ENCODE results near the gene RAB33A. TPM values are rescaled to one million over a fixed set of nuclear protein-coding genes. Genes with fewer than 3 reads are reported as not detected.
"Not testable (repeated sequence)": the region's sequence is repeated elsewhere in the genome, so short reads cannot be mapped to it uniquely, and the experiment has no call there.

The RAB33A gene
- total RNA-seq, 2 experiments from 2014 or later: 28.2 to 28.8 TPM

DNA sequence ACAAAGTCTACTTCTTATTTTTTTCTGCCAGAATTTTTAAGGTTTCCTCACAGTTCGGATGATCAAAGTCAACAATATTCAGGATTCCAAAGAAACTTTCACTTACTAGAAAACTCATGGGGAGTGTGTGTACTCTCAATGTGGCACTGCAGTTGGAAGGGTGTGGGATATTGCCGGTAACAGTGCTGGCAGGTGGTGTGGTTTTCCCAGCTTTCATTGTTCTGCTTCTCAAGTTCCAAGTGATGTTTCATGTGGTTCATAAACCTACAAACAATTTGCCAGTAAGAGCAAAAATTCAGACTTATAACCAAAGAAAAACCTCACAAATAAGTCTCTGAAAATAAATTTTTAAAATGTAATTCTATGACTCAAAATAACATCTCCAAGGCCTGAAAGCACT, 57.1 kb downstream of the RAB33A start:
- ChIA-PET POLR2A (no interaction called here), CTCF (no interaction called here)
- ATAC-seq: no peak
- peaks cover 11% of the 10 kb centered on the region for H3K36me3 Mint-ChIP-seq (ENCODE audit: low read depth)
- H3K27ac Mint-ChIP-seq: no peak overlapping the region
- H3K9me3 Mint-ChIP-seq: no peaks in the 10 kb centered on the region
- DNase-seq: no peak
- H3K4me1 Mint-ChIP-seq (ENCODE audit: low read depth): no peaks in the 10 kb centered on the region
- TF ChIP-seq, protein P1, sequence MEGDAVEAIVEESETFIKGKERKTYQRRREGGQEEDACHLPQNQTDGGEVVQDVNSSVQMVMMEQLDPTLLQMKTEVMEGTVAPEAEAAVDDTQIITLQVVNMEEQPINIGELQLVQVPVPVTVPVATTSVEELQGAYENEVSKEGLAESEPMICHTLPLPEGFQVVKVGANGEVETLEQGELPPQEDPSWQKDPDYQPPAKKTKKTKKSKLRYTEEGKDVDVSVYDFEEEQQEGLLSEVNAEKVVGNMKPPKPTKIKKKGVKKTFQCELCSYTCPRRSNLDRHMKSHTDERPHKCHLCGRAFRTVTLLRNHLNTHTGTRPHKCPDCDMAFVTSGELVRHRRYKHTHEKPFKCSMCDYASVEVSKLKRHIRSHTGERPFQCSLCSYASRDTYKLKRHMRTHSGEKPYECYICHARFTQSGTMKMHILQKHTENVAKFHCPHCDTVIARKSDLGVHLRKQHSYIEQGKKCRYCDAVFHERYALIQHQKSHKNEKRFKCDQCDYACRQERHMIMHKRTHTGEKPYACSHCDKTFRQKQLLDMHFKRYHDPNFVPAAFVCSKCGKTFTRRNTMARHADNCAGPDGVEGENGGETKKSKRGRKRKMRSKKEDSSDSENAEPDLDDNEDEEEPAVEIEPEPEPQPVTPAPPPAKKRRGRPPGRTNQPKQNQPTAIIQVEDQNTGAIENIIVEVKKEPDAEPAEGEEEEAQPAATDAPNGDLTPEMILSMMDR (IDR thresholded peaks at IDR 0.05): no peak
- intact Hi-C loops (cut with micrococcal nuclease): no loop called here
- H3K27me3 Mint-ChIP-seq: no peaks in the 10 kb centered on the region
- no peak overlapping the region for H3K4me3 Mint-ChIP-seq

DNA sequence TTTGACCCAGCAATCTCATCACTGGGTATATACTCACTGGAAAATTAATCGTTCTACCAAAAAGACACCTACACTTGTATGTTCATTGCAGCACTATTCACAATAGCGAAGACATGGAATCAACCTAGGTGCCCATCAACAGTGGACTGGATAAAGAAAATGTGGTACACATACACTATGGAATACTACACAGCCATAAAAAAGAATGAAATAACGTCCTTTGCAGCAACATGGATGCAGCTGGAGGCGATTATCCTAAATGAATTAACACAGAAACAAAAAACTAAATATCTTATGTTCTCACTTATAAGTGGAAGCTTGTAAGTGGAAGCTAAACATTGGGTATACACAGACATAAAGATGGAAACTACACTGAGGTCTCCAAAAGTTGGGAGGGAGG, 59.4 kb downstream of the RAB33A start:
- CTCF ChIA-PET; H3K9me3 Mint-ChIP-seq; POLR2A ChIA-PET; ATAC-seq; H3K27ac Mint-ChIP-seq; H3K4me1 Mint-ChIP-seq (ENCODE audit: low read depth); H3K4me3 Mint-ChIP-seq; DNase-seq; intact Hi-C loops (cut with micrococcal nuclease); H3K27me3 Mint-ChIP-seq: not testable (repeated sequence)
- peaks cover 17% of the 10 kb centered on the region for H3K36me3 Mint-ChIP-seq (ENCODE audit: low read depth)

Other genes starting within 250 kb of the RAB33A start
- 1 to 10 TPM; 7.1 to 9.9 TPM for gene BCORL1, start 189.3 kb upstream of the RAB33A start, total RNA-seq
- gene ELF4, start 61.5 kb upstream of the RAB33A start, total RNA-seq: 10 to 100 TPM; 17.5 TPM
- 10 to 100 TPM; 51.5 to 54.3 TPM for gene AIFM1, start 6.1 kb upstream of the RAB33A start, total RNA-seq
- gene ZNF280C, start 96.9 kb downstream of the RAB33A start, total RNA-seq: 1 to 10 TPM; 5.4 to 5.8 TPM
- 1 to 10 TPM; 6.7 to 8.6 TPM for gene SLC25A14, start 168.0 kb downstream of the RAB33A start, total RNA-seq
- not detected for gene GPR119, start 213.7 kb downstream of the RAB33A start, total RNA-seq
- 10 to 100 TPM; 25.4 to 27.9 TPM for gene RBMX2, start 230.0 kb downstream of the RAB33A start, total RNA-seq